HG02610 (cell line): Measurements from ENCODE around the gene PLEKHG4B.
"Not testable (repeated sequence)": the region's sequence is repeated elsewhere in the genome, so short reads cannot be mapped to it uniquely, and the experiment has no call there.

Source experiments
- ATAC-seq: cut with Tn5 transposase; IDR thresholded peaks from one replicate; pipeline ENCODE4 v1.9.1; 2021; ENCODE audit warnings: mild to moderate bottlenecking, moderate library complexity; ENCODE audit not compliant: unreplicated experiment

The PLEKHG4B gene

GRCh38 chr5:91556-92263 is at the start of gene PLEKHG4B:
TSS of gene PLEKHG4B (plus strand) at chr5:92168. CDS start at chr5:92232, 64 bp downstream.
- no peak for ATAC-seq

- ATAC-seq, result no peak
Measured at GRCh38 chr5:42250-42649, 49.7 kb upstream of the PLEKHG4B start.

- ATAC-seq, result no peak
Measured at GRCh38 chr5:48192-48591, 43.8 kb upstream of the PLEKHG4B start.

GRCh38 chr5:49530-49929 is 42.4 kb upstream of the PLEKHG4B start:
- not testable (repeated sequence) for ATAC-seq

- ATAC-seq, result no peak
Measured at GRCh38 chr5:49953-50544, 41.9 kb upstream of the PLEKHG4B start.

GRCh38 chr5:50724-51499 is 41.1 kb upstream of the PLEKHG4B start:
- no peak for ATAC-seq

- no peak for ATAC-seq
Measured at GRCh38 chr5:51500-51823, 40.5 kb upstream of the PLEKHG4B start.

GRCh38 chr5:53381-54174 is 38.4 kb upstream of the PLEKHG4B start:
- no peak for ATAC-seq

GRCh38 chr5:54175-54730 is 37.7 kb upstream of the PLEKHG4B start:
- ATAC-seq, result no peak

- no peak for ATAC-seq
Measured at GRCh38 chr5:54876-55569, 36.9 kb upstream of the PLEKHG4B start.

- no peak for ATAC-seq
Measured at GRCh38 chr5:56561-57290, 35.2 kb upstream of the PLEKHG4B start.

GRCh38 chr5:60250-60649 is 31.7 kb upstream of the PLEKHG4B start:
- ATAC-seq, result not testable (repeated sequence)

GRCh38 chr5:70440-70839 is 21.5 kb upstream of the PLEKHG4B start:
- ATAC-seq, result no peak

- ATAC-seq, result not testable (repeated sequence)
Measured at GRCh38 chr5:72316-73180, 19.4 kb upstream of the PLEKHG4B start.

GRCh38 chr5:73181-73447 is 18.9 kb upstream of the PLEKHG4B start:
- ATAC-seq, result not testable (repeated sequence)

GRCh38 chr5:73768-74502 is 18.0 kb upstream of the PLEKHG4B start:
- ATAC-seq, result no peak

- ATAC-seq, result no peak
Measured at GRCh38 chr5:74503-75109, 17.4 kb upstream of the PLEKHG4B start.
